WTC11 (cell line): Measurements from ENCODE around the gene ARHGEF12. TPM values are rescaled to one million over a fixed set of nuclear protein-coding genes. Genes with fewer than 3 reads are reported as not detected.

Experiments
- ATAC-seq: fragments of 200-7000 bp; cut with Tn5 transposase; 2 replicates; pipeline ENCODE4 v1.10.0; 2021; ENCODE audit warnings: mild to moderate bottlenecking, moderate library complexity
- CTCF ChIA-PET: fragments of 300-600 bp; sonication (Branson Sonifier 250); formaldehyde crosslinking; loops from one replicate; lab custom pipeline; 2021; ENCODE audit warnings: antibody characterized with exemption; lab: Charles Lee
- POLR2A ChIA-PET: fragments of 350-600 bp; sonication (Branson Sonifier 250); formaldehyde crosslinking; loops from one replicate; lab custom pipeline; 2021; ENCODE audit warnings: antibody characterized with exemption; lab: Charles Lee
- DNase-seq: peaks from one replicate; pipeline ENCODE4 v3.0.0; 2021; ENCODE audit warnings: low spot score
- H3K27ac Mint-ChIP-seq: 2 replicates; pipeline ENCODE4 v1.8.0; 2021; ENCODE audit warnings: mixed read lengths
- H3K27me3 Mint-ChIP-seq: 2 replicates; pipeline ENCODE4 v1.8.0; 2021; ENCODE audit warnings: low read depth, mild to moderate bottlenecking, moderate library complexity, mixed read lengths
- H3K36me3 Mint-ChIP-seq: 2 replicates; pipeline ENCODE4 v1.8.0; 2021; ENCODE audit warnings: mixed read lengths
- H3K4me1 Mint-ChIP-seq: 2 replicates; pipeline ENCODE4 v1.8.0; 2022; ENCODE audit warnings: mixed read lengths
- H3K4me3 Mint-ChIP-seq: 2 replicates; pipeline ENCODE4 v1.8.0; 2021; ENCODE audit warnings: mild to moderate bottlenecking, moderate library complexity, mixed read lengths
- H3K9me3 Mint-ChIP-seq: 2 replicates; pipeline ENCODE4 v1.8.0; 2021; ENCODE audit warnings: mixed read lengths
- CBFB ChIP-seq: sonication (generic); formaldehyde crosslinking; IDR thresholded peaks from 2 replicates; pipeline ENCODE4 v1.8.1; 2022; ENCODE audit warnings: mild to moderate bottlenecking, low read depth, missing genetic modification reagents
- FOXK1 ChIP-seq: sonication (generic); formaldehyde crosslinking; IDR thresholded peaks from 2 replicates; pipeline ENCODE4 v1.8.0; 2022; ENCODE audit warnings: mild to moderate bottlenecking, moderate library complexity, missing genetic modification reagents
- FOXP1 ChIP-seq: sonication (generic); formaldehyde crosslinking; IDR thresholded peaks from 2 replicates; pipeline ENCODE4 v1.8.0; 2022; ENCODE audit warnings: missing genetic modification reagents, mild to moderate bottlenecking, moderate library complexity, borderline replicate concordance
- GTF2I ChIP-seq: fragments of 250-450 bp; sonication (Bioruptor Pico); conservative IDR thresholded peaks from 2 replicates; pipeline ENCODE4 v1.4.0; 2021; ENCODE audit warnings: mild to moderate bottlenecking
- HMGA2 ChIP-seq: fragments of 250-450 bp; sonication (Bioruptor Pico); IDR thresholded peaks from 2 replicates; pipeline ENCODE4 v1.4.0; 2021; ENCODE audit warnings: mild to moderate bottlenecking, moderate library complexity
- NFE2L1 ChIP-seq: sonication (generic); formaldehyde crosslinking; IDR thresholded peaks from 2 replicates; pipeline ENCODE4 v1.8.1; 2023; ENCODE audit warnings: missing genetic modification reagents
- PRRX2 ChIP-seq: fragments of 250-450 bp; sonication (Bioruptor Pico); IDR thresholded peaks from 2 replicates; pipeline ENCODE4 v1.8.0; 2021; ENCODE audit warnings: mild to moderate bottlenecking
- RELA ChIP-seq: sonication (generic); formaldehyde crosslinking; IDR thresholded peaks from 2 replicates; pipeline ENCODE4 v1.8.1; 2022; ENCODE audit warnings: missing genetic modification reagents, mild to moderate bottlenecking, borderline replicate concordance
- RORB ChIP-seq: fragments of 250-450 bp; sonication (Bioruptor Pico); IDR thresholded peaks from 2 replicates; pipeline ENCODE4 v1.9.0; 2021; ENCODE audit warnings: mild to moderate bottlenecking
- SOX15 ChIP-seq: fragments of 250-450 bp; sonication (Bioruptor Pico); IDR thresholded peaks from 2 replicates; pipeline ENCODE4 v1.9.0; 2021; ENCODE audit warnings: mild to moderate bottlenecking
- ZNF219 ChIP-seq: sonication (generic); formaldehyde crosslinking; IDR thresholded peaks from 2 replicates; pipeline ENCODE4 v1.8.0; 2023; ENCODE audit warnings: missing genetic modification reagents, mild to moderate bottlenecking, borderline replicate concordance
- ZNF263 ChIP-seq: sonication (generic); formaldehyde crosslinking; IDR thresholded peaks from 2 replicates; pipeline ENCODE4 v1.8.1; 2022; ENCODE audit warnings: low read depth, mild to moderate bottlenecking, moderate library complexity, missing genetic modification reagents
- ZNF423 ChIP-seq: fragments of 250-450 bp; sonication (Bioruptor Pico); IDR thresholded peaks from 2 replicates; pipeline ENCODE4 v2.1.2; 2022; ENCODE audit warnings: mild to moderate bottlenecking, moderate library complexity
- total RNA-seq: library from RNA; stranded (reverse); gene quantifications from 3 replicates; pipeline ENCODE4 v1.2.3, GENCODE V29; 2021
- TF ChIP-seq, protein P1 (sequence below): fragments of 250-450 bp; sonication (Bioruptor Pico); IDR thresholded peaks from 2 replicates; pipeline ENCODE4 v1.9.0; 2021; ENCODE audit warnings: mild to moderate bottlenecking, borderline replicate concordance
- TF ChIP-seq, protein P2 (sequence below): sonication (generic); formaldehyde crosslinking; IDR thresholded peaks from 2 replicates; pipeline ENCODE4 v1.8.1; 2022; ENCODE audit warnings: low read depth, missing genetic modification reagents, borderline replicate concordance
- TF ChIP-seq, protein P3 (sequence below): sonication (generic); formaldehyde crosslinking; IDR thresholded peaks from 2 replicates; pipeline ENCODE4 v1.8.1; 2023; ENCODE audit warnings: mild to moderate bottlenecking, missing genetic modification reagents, moderate library complexity
- TF ChIP-seq, protein P4 (sequence below): sonication (generic); formaldehyde crosslinking; IDR thresholded peaks from 2 replicates; pipeline ENCODE4 v1.8.0; 2022; ENCODE audit warnings: mild to moderate bottlenecking, missing genetic modification reagents

Gene ARHGEF12
- total RNA-seq, 1 experiment from 2014 or later = 35.8 TPM

DNA sequence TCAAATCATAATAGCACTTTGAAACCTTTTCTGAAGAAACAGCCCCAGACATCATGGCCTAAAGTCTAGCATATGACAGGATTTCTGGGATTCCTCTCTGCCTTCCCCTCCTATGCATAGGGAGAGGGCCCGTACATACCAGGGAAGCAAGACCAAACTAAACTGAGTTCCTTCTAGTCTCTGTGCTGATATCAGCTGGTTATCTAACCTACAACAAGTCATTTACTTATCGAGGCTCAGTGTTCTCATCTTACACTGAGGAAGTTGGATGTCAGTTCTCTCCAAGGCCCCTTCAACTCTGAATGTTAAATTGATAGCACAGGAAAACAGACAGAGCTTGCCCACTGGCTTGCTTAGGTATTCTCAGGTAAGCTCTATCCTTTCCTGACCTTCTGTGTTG is 158.4 kb downstream of the ARHGEF12 start:
- no peaks in the 10 kb centered on the region for H3K27me3 Mint-ChIP-seq
- H3K27ac Mint-ChIP-seq = no peak overlapping the region; the same call in 1 of the 2 replicates
- no peak for DNase-seq
- no peak for TF ChIP-seq NFE2L1 (CRISPR knock-in tag)
- no peak for TF ChIP-seq ZNF423 (CRISPR knock-in tag)
- TF ChIP-seq PRRX2 (CRISPR knock-in tag) = no peak
- no peak for TF ChIP-seq GTF2I (CRISPR knock-in tag)
- no peak for TF ChIP-seq SOX15
- no peak for TF ChIP-seq RELA (CRISPR knock-in tag)
- TF ChIP-seq HMGA2 (CRISPR knock-in tag) = no peak
- TF ChIP-seq, protein P1, sequence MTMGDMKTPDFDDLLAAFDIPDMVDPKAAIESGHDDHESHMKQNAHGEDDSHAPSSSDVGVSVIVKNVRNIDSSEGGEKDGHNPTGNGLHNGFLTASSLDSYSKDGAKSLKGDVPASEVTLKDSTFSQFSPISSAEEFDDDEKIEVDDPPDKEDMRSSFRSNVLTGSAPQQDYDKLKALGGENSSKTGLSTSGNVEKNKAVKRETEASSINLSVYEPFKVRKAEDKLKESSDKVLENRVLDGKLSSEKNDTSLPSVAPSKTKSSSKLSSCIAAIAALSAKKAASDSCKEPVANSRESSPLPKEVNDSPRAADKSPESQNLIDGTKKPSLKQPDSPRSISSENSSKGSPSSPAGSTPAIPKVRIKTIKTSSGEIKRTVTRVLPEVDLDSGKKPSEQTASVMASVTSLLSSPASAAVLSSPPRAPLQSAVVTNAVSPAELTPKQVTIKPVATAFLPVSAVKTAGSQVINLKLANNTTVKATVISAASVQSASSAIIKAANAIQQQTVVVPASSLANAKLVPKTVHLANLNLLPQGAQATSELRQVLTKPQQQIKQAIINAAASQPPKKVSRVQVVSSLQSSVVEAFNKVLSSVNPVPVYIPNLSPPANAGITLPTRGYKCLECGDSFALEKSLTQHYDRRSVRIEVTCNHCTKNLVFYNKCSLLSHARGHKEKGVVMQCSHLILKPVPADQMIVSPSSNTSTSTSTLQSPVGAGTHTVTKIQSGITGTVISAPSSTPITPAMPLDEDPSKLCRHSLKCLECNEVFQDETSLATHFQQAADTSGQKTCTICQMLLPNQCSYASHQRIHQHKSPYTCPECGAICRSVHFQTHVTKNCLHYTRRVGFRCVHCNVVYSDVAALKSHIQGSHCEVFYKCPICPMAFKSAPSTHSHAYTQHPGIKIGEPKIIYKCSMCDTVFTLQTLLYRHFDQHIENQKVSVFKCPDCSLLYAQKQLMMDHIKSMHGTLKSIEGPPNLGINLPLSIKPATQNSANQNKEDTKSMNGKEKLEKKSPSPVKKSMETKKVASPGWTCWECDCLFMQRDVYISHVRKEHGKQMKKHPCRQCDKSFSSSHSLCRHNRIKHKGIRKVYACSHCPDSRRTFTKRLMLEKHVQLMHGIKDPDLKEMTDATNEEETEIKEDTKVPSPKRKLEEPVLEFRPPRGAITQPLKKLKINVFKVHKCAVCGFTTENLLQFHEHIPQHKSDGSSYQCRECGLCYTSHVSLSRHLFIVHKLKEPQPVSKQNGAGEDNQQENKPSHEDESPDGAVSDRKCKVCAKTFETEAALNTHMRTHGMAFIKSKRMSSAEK (CRISPR knock-in tag) = no peak
- TF ChIP-seq, protein P2, sequence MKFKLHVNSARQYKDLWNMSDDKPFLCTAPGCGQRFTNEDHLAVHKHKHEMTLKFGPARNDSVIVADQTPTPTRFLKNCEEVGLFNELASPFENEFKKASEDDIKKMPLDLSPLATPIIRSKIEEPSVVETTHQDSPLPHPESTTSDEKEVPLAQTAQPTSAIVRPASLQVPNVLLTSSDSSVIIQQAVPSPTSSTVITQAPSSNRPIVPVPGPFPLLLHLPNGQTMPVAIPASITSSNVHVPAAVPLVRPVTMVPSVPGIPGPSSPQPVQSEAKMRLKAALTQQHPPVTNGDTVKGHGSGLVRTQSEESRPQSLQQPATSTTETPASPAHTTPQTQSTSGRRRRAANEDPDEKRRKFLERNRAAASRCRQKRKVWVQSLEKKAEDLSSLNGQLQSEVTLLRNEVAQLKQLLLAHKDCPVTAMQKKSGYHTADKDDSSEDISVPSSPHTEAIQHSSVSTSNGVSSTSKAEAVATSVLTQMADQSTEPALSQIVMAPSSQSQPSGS (CRISPR knock-in tag) = no peak
- TF ChIP-seq, protein P3, sequence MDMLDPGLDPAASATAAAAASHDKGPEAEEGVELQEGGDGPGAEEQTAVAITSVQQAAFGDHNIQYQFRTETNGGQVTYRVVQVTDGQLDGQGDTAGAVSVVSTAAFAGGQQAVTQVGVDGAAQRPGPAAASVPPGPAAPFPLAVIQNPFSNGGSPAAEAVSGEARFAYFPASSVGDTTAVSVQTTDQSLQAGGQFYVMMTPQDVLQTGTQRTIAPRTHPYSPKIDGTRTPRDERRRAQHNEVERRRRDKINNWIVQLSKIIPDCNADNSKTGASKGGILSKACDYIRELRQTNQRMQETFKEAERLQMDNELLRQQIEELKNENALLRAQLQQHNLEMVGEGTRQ = no peak
- no peak for TF ChIP-seq ZNF263 (CRISPR knock-in tag)
- TF ChIP-seq, protein P4, sequence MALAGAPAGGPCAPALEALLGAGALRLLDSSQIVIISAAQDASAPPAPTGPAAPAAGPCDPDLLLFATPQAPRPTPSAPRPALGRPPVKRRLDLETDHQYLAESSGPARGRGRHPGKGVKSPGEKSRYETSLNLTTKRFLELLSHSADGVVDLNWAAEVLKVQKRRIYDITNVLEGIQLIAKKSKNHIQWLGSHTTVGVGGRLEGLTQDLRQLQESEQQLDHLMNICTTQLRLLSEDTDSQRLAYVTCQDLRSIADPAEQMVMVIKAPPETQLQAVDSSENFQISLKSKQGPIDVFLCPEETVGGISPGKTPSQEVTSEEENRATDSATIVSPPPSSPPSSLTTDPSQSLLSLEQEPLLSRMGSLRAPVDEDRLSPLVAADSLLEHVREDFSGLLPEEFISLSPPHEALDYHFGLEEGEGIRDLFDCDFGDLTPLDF (CRISPR knock-in tag) = no peak
- no peak for TF ChIP-seq CBFB
- peaks cover 31% of the 10 kb centered on the region for H3K4me1 Mint-ChIP-seq
- POLR2A ChIA-PET = no interaction called here
- H3K4me3 Mint-ChIP-seq = no peak overlapping the region
- no peaks in the 10 kb centered on the region for H3K9me3 Mint-ChIP-seq
- no peaks in the 10 kb centered on the region for H3K36me3 Mint-ChIP-seq
- ATAC-seq = peak; percentile 26; the same call in 1 of the 2 replicates
- CTCF ChIA-PET = interaction anchor here (0.9 to 1.2 kb wide), 2 partner anchors 18 to 609 kb away, joined by 3 read pairs; partner anchors contain the start of gene GRIK4

DNA sequence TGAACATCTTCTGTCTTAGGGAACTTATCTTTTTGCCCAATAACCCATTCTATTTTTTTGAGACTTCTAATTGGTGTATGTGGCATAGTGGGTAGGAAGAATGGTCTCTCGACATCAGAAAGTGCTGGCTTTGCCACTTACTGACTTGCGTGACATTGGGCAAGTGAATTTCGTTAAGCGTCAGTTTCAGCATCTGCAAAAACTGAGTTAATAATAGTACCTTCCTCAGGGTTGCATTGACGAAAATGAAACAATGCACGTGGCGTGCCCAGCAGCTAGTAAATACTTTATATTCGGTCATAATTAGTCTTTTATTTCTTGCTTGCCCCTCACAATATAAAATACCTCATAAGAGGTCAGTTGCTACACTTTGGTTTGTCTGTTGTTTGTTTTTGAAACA is 162.9 kb downstream of the ARHGEF12 start:
- POLR2A ChIA-PET = no interaction called here
- Mint-ChIP-seq H3K27ac (no peak overlapping the region), H3K4me3 (no peak overlapping the region), H3K9me3 (no peaks in the 10 kb centered on the region)
- no peak for ATAC-seq
- CTCF ChIA-PET = interaction anchor here (0.9 to 2.9 kb wide), 2 partner anchors 161 to 164 kb away, joined by 3 to 11 read pairs; partner anchors contain the start of gene ARHGEF12
- TF ChIP-seq ZNF219 (CRISPR knock-in tag) = no peak
- no peak for TF ChIP-seq FOXP1 (CRISPR knock-in tag)
- TF ChIP-seq RORB = no peak
- no peak for TF ChIP-seq FOXK1
- TF ChIP-seq, all 79 proteins: peak for 0
- no peak for DNase-seq
- Mint-ChIP-seq H3K4me1 (peaks cover 68% of the 10 kb centered on the region), H3K27me3 (no peaks in the 10 kb centered on the region), H3K36me3 (no peaks in the 10 kb centered on the region)
